ENCODE results near the gene NPAT. TPM values are rescaled to one million over a fixed set of nuclear protein-coding genes. Genes with fewer than 3 reads are reported as not detected.

The NPAT gene
- total and polyA plus RNA-seq, 9 of the 15 experiments (the other 6 are each of a cell fraction or from before 2014, with no cell fraction given) = 8.8 to 30.0 (median 22.1) TPM

- H3K27me3 ChIP-seq (ENCODE audit: control insufficient read depth in 2 of 2, insufficient read depth in 2 of 2, low read length in 2 of 2) = no peaks in the 10 kb centered on the region
- H3K9ac ChIP-seq (ENCODE audit: insufficient read depth in 1 of 2, low read depth in 2 of 2, low read length in 2 of 2) = no peak overlapping the region
- H3K4me3 ChIP-seq = no peak overlapping the region
- no peak overlapping the region for H3K27ac ChIP-seq (ENCODE audit: extremely low read depth, low read depth, low read length)
- no peaks in the 10 kb centered on the region for H3K79me2 ChIP-seq (ENCODE audit: control insufficient read depth, insufficient read depth, low read length)
- H2AFZ ChIP-seq (ENCODE audit: low read depth, low read length) = no peak overlapping the region
- ChIA-PET POLR2A (interaction anchor here (0.9 to 1.4 kb wide), 3 partner anchors 8 to 14 kb away, joined by 4 to 7 read pairs (median 5); partner anchors contain the start of genes ATM and NPAT), CTCF (ENCODE audit: low intra/inter-chr PET ratio) (no interaction called here)
- TF ChIP-seq ZNF263 (CRISPR knock-in tag; IDR thresholded peaks at IDR 0.05; ENCODE audit: borderline replicate concordance) (no peak), ZNF316 (IDR thresholded peaks at IDR 0.05) (peak; percentile 81), MAFG (tag; conservative IDR thresholded peaks at IDR 0.05) (peak; percentile 27; the same call in 1 of the 2 replicates), C11orf30 (IDR thresholded peaks at IDR 0.05; ENCODE audit: low read depth) (peak; percentile 55), MAFF (IDR thresholded peaks at IDR 0.05; ENCODE audit: low read length) (peak; percentile 27; the same call in 1 of the 2 replicates), CREB3L1 (IDR thresholded peaks at IDR 0.05; ENCODE audit: borderline replicate concordance, low read depth) (no peak)
- TF ChIP-seq, protein P1, sequence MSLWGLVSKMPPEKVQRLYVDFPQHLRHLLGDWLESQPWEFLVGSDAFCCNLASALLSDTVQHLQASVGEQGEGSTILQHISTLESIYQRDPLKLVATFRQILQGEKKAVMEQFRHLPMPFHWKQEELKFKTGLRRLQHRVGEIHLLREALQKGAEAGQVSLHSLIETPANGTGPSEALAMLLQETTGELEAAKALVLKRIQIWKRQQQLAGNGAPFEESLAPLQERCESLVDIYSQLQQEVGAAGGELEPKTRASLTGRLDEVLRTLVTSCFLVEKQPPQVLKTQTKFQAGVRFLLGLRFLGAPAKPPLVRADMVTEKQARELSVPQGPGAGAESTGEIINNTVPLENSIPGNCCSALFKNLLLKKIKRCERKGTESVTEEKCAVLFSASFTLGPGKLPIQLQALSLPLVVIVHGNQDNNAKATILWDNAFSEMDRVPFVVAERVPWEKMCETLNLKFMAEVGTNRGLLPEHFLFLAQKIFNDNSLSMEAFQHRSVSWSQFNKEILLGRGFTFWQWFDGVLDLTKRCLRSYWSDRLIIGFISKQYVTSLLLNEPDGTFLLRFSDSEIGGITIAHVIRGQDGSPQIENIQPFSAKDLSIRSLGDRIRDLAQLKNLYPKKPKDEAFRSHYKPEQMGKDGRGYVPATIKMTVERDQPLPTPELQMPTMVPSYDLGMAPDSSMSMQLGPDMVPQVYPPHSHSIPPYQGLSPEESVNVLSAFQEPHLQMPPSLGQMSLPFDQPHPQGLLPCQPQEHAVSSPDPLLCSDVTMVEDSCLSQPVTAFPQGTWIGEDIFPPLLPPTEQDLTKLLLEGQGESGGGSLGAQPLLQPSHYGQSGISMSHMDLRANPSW (CRISPR knock-in tag; IDR thresholded peaks at IDR 0.05) = no peak
- ATAC-seq = peak; percentile 33; the same call in 2 of the 3 replicates
- DNase-seq (ENCODE audit: extremely low read depth in 1 of 4, low spot score in 3 of 4) = no peak
- BruUV-seq (replicated peaks) = no TSS peak
- H4K20me1 ChIP-seq (replicated peaks; ENCODE audit: control insufficient read depth, insufficient read depth, low read length) = no peaks in the 10 kb centered on the region
- no peaks in the 10 kb centered on the region for H3K9me3 ChIP-seq (replicated peaks; ENCODE audit: control insufficient read depth, insufficient read depth, low read depth, low read length)
- H3K36me3 ChIP-seq (ENCODE audit: control insufficient read depth, insufficient read depth, low read length) = peaks cover 18% of the 10 kb centered on the region; the same call in 1 of the 3 replicates
- in situ Hi-C loops (cut with MboI) (no loop called here), intact Hi-C loops (cut with micrococcal nuclease) (no loop called here)
- H3K4me1 ChIP-seq (replicated peaks in 1 of 2; ENCODE audit: control insufficient read depth in 2 of 2, insufficient read depth in 2 of 2, low read length in 2 of 2) = no peaks in the 10 kb centered on the region
- WGBS (ENCODE audit: insufficient coverage, low coverage, missing lambda C conversion rate) = 69% methylated on average over 1 of the region's 1 CpG
- FAIRE-seq = no peak
- no peak overlapping the region for H3K4me2 ChIP-seq (ENCODE audit: insufficient read depth, low read length)
- no peaks in the 10 kb centered on the region for H3K9me1 ChIP-seq (ENCODE audit: control insufficient read depth, insufficient read depth, low read length)
Measured at GRCh38 chr11:108237058-108237481, 14.6 kb upstream of the NPAT start.

Measured in K562 (cell line).